Neuronal stem cell (in vitro differentiated cells): ENCODE data around the gene HELQ.

Experiments
- DNase-seq: peaks from one replicate; pipeline ENCODE4 v3.0.0-alpha.2; 2013; ENCODE audit warnings: low spot score
- H2AFZ ChIP-seq: one replicate; pipeline ENCODE4 v1.6.1; 2013; ENCODE audit warnings: mild to moderate bottlenecking, low read length, inconsistent platforms
- H2AK5ac ChIP-seq: 2 replicates; pipeline ENCODE4 v1.6.1; 2013; ENCODE audit warnings: low read depth, mild to moderate bottlenecking, inconsistent platforms, low read length, moderate library complexity, mixed read lengths
- H2BK120ac ChIP-seq: 2 replicates; pipeline ENCODE4 v1.6.1; 2013; ENCODE audit warnings: low read depth, mild to moderate bottlenecking, inconsistent platforms, low read length, moderate library complexity, mixed read lengths
- H2BK12ac ChIP-seq: one replicate; pipeline ENCODE4 v1.6.1; 2013; ENCODE audit warnings: low read length, inconsistent platforms
- H2BK15ac ChIP-seq: 2 replicates; pipeline ENCODE4 v1.6.1; 2013; ENCODE audit warnings: mild to moderate bottlenecking, low read length, inconsistent platforms, mixed read lengths
- H2BK5ac ChIP-seq: one replicate; pipeline ENCODE4 v1.6.1; 2013; ENCODE audit warnings: inconsistent platforms, mild to moderate bottlenecking, low read length, moderate library complexity
- H3K14ac ChIP-seq: one replicate; pipeline ENCODE4 v1.6.1; 2013; ENCODE audit warnings: low read length, inconsistent platforms
- H3K18ac ChIP-seq: 2 replicates; pipeline ENCODE4 v1.6.1; 2013; ENCODE audit warnings: low read length, inconsistent platforms
- H3K23ac ChIP-seq: 2 replicates; pipeline ENCODE4 v1.6.1; 2013; ENCODE audit warnings: low read depth, mild to moderate bottlenecking, mixed read lengths, low read length, inconsistent platforms; ENCODE audit not compliant: poor library complexity
- H3K27ac ChIP-seq: replicated peaks from 3 replicates; pipeline ENCODE4 v1.5.1; 2013; ENCODE audit warnings: low read length, inconsistent platforms
- H3K27me3 ChIP-seq, 3 experiments: 2 replicates each; pipeline ENCODE4 v1.6.1; 2013; ENCODE audit warnings: low read length in 3 of 3, mild to moderate bottlenecking in 2 of 3, inconsistent platforms in 1 of 3, low read depth in 1 of 3, mixed read lengths in 1 of 3, moderate library complexity in 1 of 3; ENCODE audit not compliant: control insufficient read depth in 3 of 3, insufficient read depth in 3 of 3
- H3K36me3 ChIP-seq, 2 donors: replicated peaks in 1 of 2; 2 replicates each; pipeline ENCODE4 v1.6.1; 2013; ENCODE audit warnings: low read length in 2 of 2; ENCODE audit not compliant: control insufficient read depth in 2 of 2, insufficient read depth in 2 of 2
- H3K4ac ChIP-seq: 2 replicates; pipeline ENCODE4 v1.6.1; 2013; ENCODE audit warnings: inconsistent platforms, mild to moderate bottlenecking, low read length, moderate library complexity
- H3K4me1 ChIP-seq, 2 donors: 1 replicate in 1 of 2; 2 replicates in 1 of 2; pipeline ENCODE4 v1.6.1; 2013; ENCODE audit warnings: low read length in 2 of 2, low read depth in 1 of 2; ENCODE audit not compliant: control insufficient read depth in 2 of 2, insufficient read depth in 1 of 2
- H3K4me2 ChIP-seq: one replicate; pipeline ENCODE4 v1.6.1; 2013; ENCODE audit warnings: mild to moderate bottlenecking, low read length, inconsistent platforms; ENCODE audit not compliant: insufficient read depth, poor library complexity, severe bottlenecking
- H3K4me3 ChIP-seq, 2 donors: 2 replicates each; pipeline ENCODE4 v1.5.1; 2013; ENCODE audit warnings: low read length in 2 of 2, mild to moderate bottlenecking in 2 of 2, inconsistent platforms in 1 of 2, moderate library complexity in 1 of 2
- H3K79me1 ChIP-seq: one replicate; pipeline ENCODE4 v1.6.1; 2013; ENCODE audit warnings: low read depth, mild to moderate bottlenecking, inconsistent platforms, low read length, moderate library complexity
- H3K9ac ChIP-seq: one replicate; pipeline ENCODE4 v1.6.1; 2013; ENCODE audit warnings: mild to moderate bottlenecking, low read depth, low read length, inconsistent platforms; ENCODE audit not compliant: poor library complexity
- H3K9me3 ChIP-seq, 2 donors: replicated peaks in 1 of 2; 2 replicates each; pipeline versions ENCODE3 to v1.6.1; 2013; ENCODE audit warnings: low read length in 2 of 2, mild to moderate bottlenecking in 2 of 2, inconsistent platforms in 1 of 2, low read depth in 1 of 2, mixed read lengths in 1 of 2, moderate library complexity in 1 of 2; ENCODE audit not compliant: control insufficient read depth in 2 of 2, insufficient read depth in 1 of 2
- H4K8ac ChIP-seq: one replicate; pipeline ENCODE4 v1.6.1; 2013; ENCODE audit warnings: low read depth, mild to moderate bottlenecking, inconsistent platforms, low read length, moderate library complexity
- H4K91ac ChIP-seq: one replicate; pipeline ENCODE4 v1.6.1; 2013; ENCODE audit warnings: low read length, low read depth, mild to moderate bottlenecking, inconsistent platforms; ENCODE audit not compliant: poor library complexity
- WGBS, 2 donors: extraction: QIAGEN DNeasy Blood & Tissue Kit; methylation state at CpG; one replicate each; pipeline ENCODE4 v1.1.7; 2013; ENCODE audit warnings: missing lambda C conversion rate in 2 of 2, mixed read lengths in 1 of 2; ENCODE audit not compliant: insufficient read length in 2 of 2, insufficient replicate concordance in 1 of 2; ENCODE audit errors: extremely low coverage in 2 of 2; 5-methylcytosine and 5-hydroxymethylcytosine counted together

The HELQ gene

GRCh38 chr4:83389037-83389720 lies 66.4 kb downstream of the HELQ start:
- no peak overlapping the region for H2BK12ac ChIP-seq
- H4K91ac ChIP-seq: no peak overlapping the region
- no peak overlapping the region for H3K9ac ChIP-seq
- H3K23ac ChIP-seq: no peak overlapping the region
- H2BK15ac ChIP-seq: no peak overlapping the region
- no peak overlapping the region for H2AFZ ChIP-seq
- H3K4me2 ChIP-seq: no peak overlapping the region
- no peak overlapping the region for H2BK120ac ChIP-seq
- H3K36me3 ChIP-seq: no peaks in the 10 kb centered on the region
- no peak overlapping the region for H3K27ac ChIP-seq
- no peaks in the 10 kb centered on the region for H3K9me3 ChIP-seq
- H3K4me3 ChIP-seq: no peak overlapping the region
- H3K18ac ChIP-seq: no peak overlapping the region
- no peak for DNase-seq
- no CpG with 5 or more reads among the region's 8 CpGs for WGBS, 2 donors
- no peak overlapping the region for H2BK5ac ChIP-seq
- no peak overlapping the region for H3K14ac ChIP-seq
- no peak overlapping the region for H4K8ac ChIP-seq
- peaks cover 3 to 7% of the 10 kb centered on the region in 2 donors for H3K4me1 ChIP-seq
- no peak overlapping the region for H3K4ac ChIP-seq
- no peaks in the 10 kb centered on the region for H3K27me3 ChIP-seq
- no peaks in the 10 kb centered on the region for H3K79me1 ChIP-seq
- no peak overlapping the region for H2AK5ac ChIP-seq

GRCh38 chr4:83388313-83388676 lies 67.3 kb downstream of the HELQ start:
- no peak overlapping the region for H2BK5ac ChIP-seq
- DNase-seq: no peak
- no peak overlapping the region for H3K4me3 ChIP-seq
- H2AK5ac ChIP-seq: no peak overlapping the region
- H3K27ac ChIP-seq: no peak overlapping the region
- H3K18ac ChIP-seq: no peak overlapping the region
- H3K4me1 ChIP-seq: peaks cover 3 to 7% of the 10 kb centered on the region in 2 donors
- no peaks in the 10 kb centered on the region for H3K9me3 ChIP-seq
- no peaks in the 10 kb centered on the region for H3K27me3 ChIP-seq
- no CpG with 5 or more reads among the region's 4 CpGs for WGBS, 2 donors
- H4K91ac ChIP-seq: no peak overlapping the region
- no peak overlapping the region for H2BK15ac ChIP-seq
- H3K23ac ChIP-seq: no peak overlapping the region
- H3K79me1 ChIP-seq: no peaks in the 10 kb centered on the region
- H4K8ac ChIP-seq: no peak overlapping the region
- H3K4me2 ChIP-seq: no peak overlapping the region
- H2BK120ac ChIP-seq: no peak overlapping the region
- H2BK12ac ChIP-seq: no peak overlapping the region
- H3K4ac ChIP-seq: no peak overlapping the region
- no peak overlapping the region for H3K9ac ChIP-seq
- H3K14ac ChIP-seq: no peak overlapping the region
- no peaks in the 10 kb centered on the region for H3K36me3 ChIP-seq
- peak overlapping the region; percentile 82 for H2AFZ ChIP-seq

- Histone ChIP-seq H2BK15ac (no peak overlapping the region), H3K23ac (no peak overlapping the region), H2BK5ac (no peak overlapping the region), H2AFZ (peak overlapping the region; percentile 82), H3K4ac (no peak overlapping the region), H3K27me3 (no peaks in the 10 kb centered on the region), H3K4me1 (peaks cover 3 to 7% of the 10 kb centered on the region in 2 donors), H3K9me3 (no peaks in the 10 kb centered on the region), H3K4me2 (no peak overlapping the region), H2BK120ac (no peak overlapping the region), H2AK5ac (no peak overlapping the region), H2BK12ac (no peak overlapping the region), H3K36me3 (no peaks in the 10 kb centered on the region), H3K79me1 (no peaks in the 10 kb centered on the region), H4K91ac (no peak overlapping the region), H4K8ac (no peak overlapping the region), H3K4me3 (no peak overlapping the region), H3K9ac (no peak overlapping the region), H3K27ac (no peak overlapping the region), H3K14ac (no peak overlapping the region), H3K18ac (no peak overlapping the region)
- 100% methylated on average over 1 of the region's 3 CpGs; no CpG with 5 or more reads in 1 of the 2 donors for WGBS, 2 donors
- DNase-seq: no peak
Measured at GRCh38 chr4:83387476-83388312, 67.9 kb downstream of the HELQ start.

GRCh38 chr4:83387012-83387411 lies 68.6 kb downstream of the HELQ start:
- Histone ChIP-seq H3K79me1 (no peaks in the 10 kb centered on the region), H3K4me2 (no peak overlapping the region), H3K14ac (no peak overlapping the region), H2BK5ac (no peak overlapping the region), H3K27ac (no peak overlapping the region), H2AFZ (peak overlapping the region; percentile 82), H2BK15ac (no peak overlapping the region), H2AK5ac (no peak overlapping the region), H4K91ac (no peak overlapping the region), H3K27me3 (no peaks in the 10 kb centered on the region), H2BK12ac (no peak overlapping the region), H4K8ac (no peak overlapping the region), H3K18ac (no peak overlapping the region), H3K4me1 (peaks cover 3 to 7% of the 10 kb centered on the region in 2 donors), H3K4me3 (no peak overlapping the region), H3K4ac (no peak overlapping the region), H3K9me3 (no peaks in the 10 kb centered on the region), H3K36me3 (no peaks in the 10 kb centered on the region), H2BK120ac (no peak overlapping the region), H3K9ac (no peak overlapping the region), H3K23ac (no peak overlapping the region)
- no CpG with 5 or more reads among the region's 3 CpGs for WGBS, 2 donors
- no peak for DNase-seq
